Retinal pigment epithelial cell (primary cell): Measurements from ENCODE around the gene NKAIN4.

Experiments
- DNase-seq: peaks from one replicate; pipeline ENCODE4 v3.0.0-alpha.2; 2010; ENCODE audit warnings: low read depth
- H3K4me3 ChIP-seq: 2 replicates; pipeline ENCODE4 v1.5.1; 2011; ENCODE audit warnings: mild to moderate bottlenecking, low read length, control low read depth, moderate library complexity
- TF ChIP-seq, protein P1 (sequence below): conservative IDR thresholded peaks from 2 replicates; pipeline ENCODE4 v1.5.1; 2011; ENCODE audit warnings: low read depth, low read length, control low read depth, inconsistent platforms

The NKAIN4 gene

DNA sequence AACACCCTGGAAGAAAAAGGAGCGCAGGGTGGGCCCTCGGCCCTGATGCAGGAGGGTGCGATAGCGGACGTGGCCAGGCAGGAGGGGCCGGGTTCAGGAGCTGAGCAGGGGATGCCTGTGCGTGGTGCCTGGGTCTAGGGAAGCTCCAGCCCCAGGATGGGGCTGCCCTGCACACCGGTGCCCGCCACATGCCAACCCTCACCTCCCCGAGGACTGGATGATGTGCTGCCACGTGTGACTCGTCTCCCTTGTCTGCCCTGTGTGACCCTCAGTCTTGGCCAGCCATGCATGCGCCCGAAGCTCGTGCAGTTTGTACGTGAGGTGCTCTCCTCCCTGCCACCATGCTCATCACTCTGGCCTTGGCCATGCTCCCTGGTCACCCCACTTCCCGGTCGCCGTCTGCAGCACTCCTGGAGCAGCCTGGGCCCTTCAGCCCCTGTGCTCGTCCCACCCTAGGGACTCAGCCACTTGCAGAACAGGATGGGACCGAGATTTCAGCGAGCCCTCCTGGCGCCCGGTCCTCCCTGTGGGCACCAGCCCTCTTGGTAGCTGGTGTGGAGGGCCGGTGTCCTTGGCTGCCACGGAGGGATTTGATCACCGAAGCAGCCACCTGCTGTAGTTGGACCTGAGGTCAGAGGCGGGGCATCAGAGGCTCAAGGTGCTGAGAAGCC is 34.5 kb upstream of the NKAIN4 start:
- TF ChIP-seq, protein P1, sequence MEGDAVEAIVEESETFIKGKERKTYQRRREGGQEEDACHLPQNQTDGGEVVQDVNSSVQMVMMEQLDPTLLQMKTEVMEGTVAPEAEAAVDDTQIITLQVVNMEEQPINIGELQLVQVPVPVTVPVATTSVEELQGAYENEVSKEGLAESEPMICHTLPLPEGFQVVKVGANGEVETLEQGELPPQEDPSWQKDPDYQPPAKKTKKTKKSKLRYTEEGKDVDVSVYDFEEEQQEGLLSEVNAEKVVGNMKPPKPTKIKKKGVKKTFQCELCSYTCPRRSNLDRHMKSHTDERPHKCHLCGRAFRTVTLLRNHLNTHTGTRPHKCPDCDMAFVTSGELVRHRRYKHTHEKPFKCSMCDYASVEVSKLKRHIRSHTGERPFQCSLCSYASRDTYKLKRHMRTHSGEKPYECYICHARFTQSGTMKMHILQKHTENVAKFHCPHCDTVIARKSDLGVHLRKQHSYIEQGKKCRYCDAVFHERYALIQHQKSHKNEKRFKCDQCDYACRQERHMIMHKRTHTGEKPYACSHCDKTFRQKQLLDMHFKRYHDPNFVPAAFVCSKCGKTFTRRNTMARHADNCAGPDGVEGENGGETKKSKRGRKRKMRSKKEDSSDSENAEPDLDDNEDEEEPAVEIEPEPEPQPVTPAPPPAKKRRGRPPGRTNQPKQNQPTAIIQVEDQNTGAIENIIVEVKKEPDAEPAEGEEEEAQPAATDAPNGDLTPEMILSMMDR = no peak
- DNase-seq = no peak
- no peak overlapping the region for H3K4me3 ChIP-seq

DNA sequence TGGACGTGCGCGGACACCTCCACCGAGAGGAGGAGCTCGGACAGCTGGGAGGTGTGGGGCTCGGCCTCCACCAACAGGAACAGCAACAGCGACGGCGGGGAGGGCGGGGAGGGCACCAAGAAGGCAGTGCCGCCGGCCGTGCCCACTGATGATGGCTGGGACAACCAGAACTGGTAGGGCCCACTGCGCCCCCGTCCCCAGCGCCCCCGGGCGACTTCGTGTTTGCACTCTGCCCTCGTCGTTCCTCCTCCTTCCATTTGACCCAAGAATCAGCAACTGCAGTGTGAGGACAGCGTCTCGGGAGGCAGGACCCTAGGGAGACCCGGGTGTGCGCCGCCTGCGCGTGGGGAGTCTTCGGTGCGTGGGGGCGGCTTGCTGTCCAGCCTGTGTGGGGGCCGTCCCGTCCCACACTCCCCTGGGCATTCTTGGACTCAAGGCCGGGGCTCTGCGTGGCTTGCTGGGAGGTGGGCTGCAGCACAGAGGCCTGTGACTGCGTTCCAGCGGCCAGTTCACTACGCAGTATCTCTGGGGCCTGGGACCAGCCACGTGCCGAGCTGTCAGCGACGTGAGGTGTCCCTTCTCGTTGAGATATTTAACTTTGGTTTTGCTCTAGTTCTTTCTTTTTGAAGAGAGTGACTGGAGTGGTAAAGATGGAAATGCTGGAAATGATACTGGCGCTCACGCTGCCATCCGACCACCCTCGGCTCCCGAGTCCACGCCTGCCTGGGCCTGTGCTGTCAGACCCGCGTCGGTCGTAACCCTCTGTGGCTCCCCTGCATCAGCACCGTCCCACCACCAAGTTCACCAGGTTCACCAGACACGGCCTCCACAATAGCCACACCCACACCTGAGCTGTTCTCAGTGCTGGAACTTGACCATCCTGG is 33.7 kb upstream of the NKAIN4 start:
- no peak overlapping the region for H3K4me3 ChIP-seq
- no peak for DNase-seq
- TF ChIP-seq, protein P1 = no peak

DNA sequence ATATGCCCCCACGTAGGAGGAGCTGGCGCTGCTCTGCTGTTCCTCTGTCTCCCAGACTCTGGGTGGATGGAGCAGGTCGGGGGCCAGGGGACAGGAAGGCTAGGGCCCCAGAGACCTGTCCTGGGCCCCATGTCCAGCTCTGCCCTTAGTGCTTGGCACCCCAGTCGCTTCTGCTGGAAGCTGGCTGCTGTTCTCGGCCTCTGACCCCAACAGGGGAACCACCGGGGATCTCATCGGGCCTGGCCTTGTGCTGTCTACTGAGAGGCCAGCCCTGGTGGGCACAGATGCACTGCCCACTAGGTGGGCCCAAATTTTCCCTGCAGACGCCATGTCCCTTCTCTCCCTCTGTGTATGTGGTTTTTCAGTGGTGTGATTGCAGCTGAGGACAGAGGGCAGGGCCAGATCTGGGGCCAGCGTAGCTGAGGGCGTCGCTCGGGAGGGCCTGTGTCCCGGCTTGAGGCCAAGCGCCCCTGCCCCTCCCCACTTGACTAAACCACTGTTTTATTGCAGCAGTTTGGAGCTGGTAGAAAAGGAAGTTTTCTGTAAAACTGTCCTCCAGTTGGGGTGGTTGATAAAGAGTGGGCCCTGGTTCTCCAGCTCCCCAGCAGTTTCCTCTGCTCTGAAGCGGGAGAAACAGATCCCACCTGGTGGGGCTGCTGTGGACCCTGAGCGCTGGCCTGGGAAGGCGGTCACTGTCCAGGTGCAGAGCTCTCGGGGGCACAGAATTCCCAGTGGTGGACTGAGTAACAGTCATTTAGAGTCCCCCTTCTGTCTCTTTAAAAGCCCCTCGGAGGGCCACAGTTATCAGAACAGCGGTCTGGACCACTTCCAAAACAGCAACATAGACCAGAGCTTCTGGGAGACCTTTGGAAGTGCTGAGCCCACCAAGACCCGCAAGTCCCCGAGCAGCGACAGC is 32.8 kb upstream of the NKAIN4 start:
- TF ChIP-seq, protein P1 = no peak
- DNase-seq = no peak
- no peak overlapping the region for H3K4me3 ChIP-seq

DNA sequence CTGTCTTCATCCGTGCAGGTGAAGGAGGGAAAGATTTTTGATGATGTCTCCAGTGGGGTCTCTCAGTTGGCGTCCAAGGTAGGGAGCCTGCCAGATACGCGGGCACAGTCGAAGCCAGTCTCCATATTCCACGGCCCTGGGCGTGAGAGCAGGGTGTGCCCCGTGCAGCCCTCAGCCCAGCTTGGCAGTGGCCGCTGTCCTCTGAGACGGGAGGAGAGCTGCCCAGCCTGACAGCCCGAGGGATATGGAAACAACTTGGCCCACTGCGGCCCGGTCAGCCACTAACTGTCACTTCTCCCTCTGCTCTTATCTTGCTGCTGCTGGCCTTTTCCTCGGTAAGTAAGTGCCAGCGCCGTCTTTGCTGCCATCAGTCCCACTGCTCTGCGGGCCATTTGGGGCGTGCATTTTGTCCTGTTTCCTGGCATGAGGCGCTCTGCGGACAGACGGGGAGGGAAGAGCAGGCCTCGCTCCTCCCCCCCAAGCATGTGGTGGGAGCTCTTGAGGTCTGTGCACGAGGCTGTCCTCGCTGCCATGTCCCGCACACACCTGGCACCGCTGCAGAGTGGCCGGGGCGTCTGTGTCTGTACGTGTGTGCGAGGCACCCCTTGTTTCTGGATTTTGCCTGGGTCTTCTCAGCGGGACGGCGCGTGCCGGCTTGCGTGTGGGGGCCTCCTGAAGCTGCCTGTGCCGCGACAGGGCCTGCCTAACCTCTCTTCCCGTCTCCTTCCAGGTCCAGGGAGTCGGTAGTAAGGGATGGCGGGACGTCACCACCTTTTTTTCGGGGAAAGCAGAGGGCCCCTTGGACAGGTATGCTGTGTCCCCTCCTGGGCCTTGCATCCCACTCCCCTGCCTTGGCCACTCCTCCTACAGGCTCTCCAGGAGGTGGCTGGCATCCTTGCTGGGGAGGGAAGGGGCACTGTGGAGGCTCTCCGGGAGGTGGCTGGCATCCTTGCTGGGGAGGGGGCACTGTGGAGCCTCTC is 31.7 kb upstream of the NKAIN4 start:
- no peak overlapping the region for H3K4me3 ChIP-seq
- TF ChIP-seq, protein P1 = no peak
- no peak for DNase-seq

DNA sequence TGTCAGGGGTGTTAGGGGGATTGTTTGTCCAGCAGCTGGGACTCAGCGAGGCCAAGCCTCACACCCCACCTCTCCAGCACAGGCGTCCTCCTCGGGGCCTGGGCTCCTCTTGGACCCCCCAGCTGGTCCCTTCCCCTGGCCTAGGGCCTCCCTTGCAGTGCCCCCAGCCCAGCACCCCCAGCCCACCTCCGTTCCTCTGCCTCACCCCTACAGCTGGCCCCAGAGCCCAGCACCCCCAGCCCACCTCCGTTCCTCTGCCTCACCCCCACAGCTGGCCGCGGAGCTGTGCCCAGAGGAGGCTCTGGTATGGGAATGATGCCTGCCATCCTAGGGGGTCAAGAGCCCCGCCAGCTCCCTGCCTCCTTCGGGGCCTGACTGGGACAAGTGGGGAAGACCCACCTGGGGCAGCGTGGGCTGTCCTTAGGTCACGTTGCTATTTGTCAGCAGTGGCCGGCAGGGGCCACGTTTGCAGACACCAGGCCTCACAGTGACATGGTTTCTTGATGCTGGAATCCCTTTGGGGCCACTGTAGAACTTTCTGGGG is 30.8 kb upstream of the NKAIN4 start:
- no peak for DNase-seq
- TF ChIP-seq, protein P1 = no peak
- no peak overlapping the region for H3K4me3 ChIP-seq

DNA sequence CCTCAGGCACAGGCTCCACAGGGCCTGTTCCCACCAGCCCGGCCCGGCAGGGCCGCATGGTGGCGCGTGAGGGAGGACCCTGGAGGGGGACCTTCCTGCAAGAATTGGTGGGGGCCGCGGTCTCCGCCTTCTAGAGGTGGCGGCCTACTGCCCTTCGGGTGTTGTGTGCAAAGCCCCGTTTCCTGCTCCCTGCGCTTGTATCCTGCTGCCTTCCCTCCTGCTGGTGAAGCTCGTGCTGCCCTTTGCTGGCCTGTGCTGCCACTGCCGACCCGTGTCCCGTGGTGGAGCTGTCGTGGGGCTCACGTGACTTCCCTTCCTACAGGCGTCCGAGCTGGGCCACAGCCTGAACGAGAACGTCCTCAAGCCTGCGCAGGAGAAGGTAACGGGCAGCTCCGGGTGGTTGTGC is 30.3 kb upstream of the NKAIN4 start:
- no peak overlapping the region for H3K4me3 ChIP-seq
- TF ChIP-seq, protein P1 = no peak
- no peak for DNase-seq
